Mesendoderm (in vitro differentiated cells): Measurements from ENCODE around the gene RELCH.
"Not testable (repeated sequence)": the region's sequence is repeated elsewhere in the genome, so short reads cannot be mapped to it uniquely, and the experiment has no call there.

Source experiments
- DNase-seq: peaks from one replicate; pipeline ENCODE4 v3.0.0; 2013
- H2AK5ac ChIP-seq: 2 replicates; pipeline ENCODE4 v1.6.1; 2013; ENCODE audit warnings: low read length, inconsistent platforms
- H2BK120ac ChIP-seq: 2 replicates; pipeline ENCODE4 v1.6.1; 2013; ENCODE audit warnings: low read depth, mild to moderate bottlenecking, low read length, moderate library complexity, mixed read lengths
- H2BK15ac ChIP-seq: replicated peaks from 2 replicates; pipeline ENCODE4 v1.6.1; 2013; ENCODE audit warnings: low read depth, mild to moderate bottlenecking, moderate library complexity
- H2BK5ac ChIP-seq: 2 replicates; pipeline ENCODE4 v1.6.1; 2013; ENCODE audit warnings: low read length, inconsistent platforms
- H3K18ac ChIP-seq: 2 replicates; pipeline ENCODE4 v1.6.1; 2013; ENCODE audit warnings: mild to moderate bottlenecking, low read length, mixed read lengths
- H3K23ac ChIP-seq: one replicate; pipeline ENCODE4 v1.6.1; 2013; ENCODE audit warnings: low read length
- H3K27ac ChIP-seq: 2 replicates; pipeline ENCODE4 v1.5.1; 2013; ENCODE audit warnings: low read depth, mild to moderate bottlenecking, inconsistent platforms, low read length, moderate library complexity
- H3K27me3 ChIP-seq: 2 replicates; pipeline ENCODE4 v1.6.1; 2013; ENCODE audit warnings: low read length, control low read depth, mild to moderate bottlenecking, inconsistent platforms; ENCODE audit not compliant: insufficient read depth, poor library complexity
- H3K36me3 ChIP-seq: 2 replicates; pipeline ENCODE4 v1.6.1; 2013; ENCODE audit warnings: low read length, inconsistent platforms; ENCODE audit not compliant: control insufficient read depth, insufficient read depth
- H3K4ac ChIP-seq: one replicate; pipeline ENCODE4 v1.6.1; 2013; ENCODE audit warnings: low read depth, mild to moderate bottlenecking, low read length, moderate library complexity
- H3K4me1 ChIP-seq: 2 replicates; pipeline ENCODE4 v1.6.1; 2013; ENCODE audit warnings: low read depth, low read length, inconsistent platforms; ENCODE audit not compliant: control insufficient read depth
- H3K4me2 ChIP-seq: 2 replicates; pipeline ENCODE4 v1.6.1; 2013; ENCODE audit warnings: low read length
- H3K4me3 ChIP-seq: 2 replicates; pipeline ENCODE4 v1.5.1; 2013; ENCODE audit warnings: mild to moderate bottlenecking, low read length
- H3K56ac ChIP-seq: one replicate; pipeline ENCODE4 v1.6.1; 2013; ENCODE audit warnings: low read length
- H3K79me1 ChIP-seq: 2 replicates; pipeline ENCODE4 v1.6.1; 2013; ENCODE audit warnings: low read length, inconsistent platforms
- H3K79me2 ChIP-seq: 2 replicates; pipeline ENCODE4 v1.6.1; 2013; ENCODE audit warnings: mild to moderate bottlenecking, low read length; ENCODE audit not compliant: control insufficient read depth, insufficient read depth
- H3K9ac ChIP-seq: 2 replicates; pipeline ENCODE4 v1.6.1; 2013; ENCODE audit warnings: low read length, inconsistent platforms
- H4K5ac ChIP-seq: one replicate; pipeline ENCODE4 v1.6.1; 2013; ENCODE audit warnings: low read length
- H4K8ac ChIP-seq: one replicate; pipeline ENCODE4 v1.6.1; 2013; ENCODE audit warnings: low read depth, mild to moderate bottlenecking, control low read depth, low read length, moderate library complexity
- WGBS: extraction: QIAGEN DNeasy Blood & Tissue Kit; methylation state at CpG from one replicate; pipeline ENCODE4 v1.1.7; 2013; ENCODE audit warnings: low lambda C conversion rate, missing lambda C conversion rate; ENCODE audit not compliant: insufficient coverage; ENCODE audit errors: extremely low coverage; 5-methylcytosine and 5-hydroxymethylcytosine counted together

Gene RELCH

DNA sequence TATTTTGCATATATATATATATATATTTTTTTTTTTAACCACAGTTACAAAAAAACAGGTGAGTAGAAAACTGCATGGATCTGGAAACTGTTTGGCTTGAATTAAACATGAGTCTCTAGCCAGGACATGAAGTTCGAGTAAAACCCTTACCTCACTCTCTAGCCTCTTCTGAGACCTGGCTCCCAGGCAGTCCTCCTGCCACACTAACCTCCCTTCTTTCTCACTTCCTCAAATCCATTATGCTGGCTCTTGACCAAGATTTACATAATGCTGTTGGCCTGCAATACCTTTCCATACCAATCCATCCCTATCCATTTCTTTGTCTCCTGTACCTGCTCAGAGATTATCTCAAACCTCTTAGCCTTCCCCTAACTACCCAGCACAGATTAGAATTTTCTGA is 34.2 kb upstream of the RELCH start:
- WGBS = no CpG with 5 or more reads among the region's 1 CpG
- Histone ChIP-seq H3K4me1 (no peaks in the 10 kb centered on the region), H2AK5ac (no peak overlapping the region), H2BK15ac (no peak overlapping the region), H3K27ac (no peak overlapping the region), H3K79me2 (no peaks in the 10 kb centered on the region), H3K9ac (no peak overlapping the region), H2BK5ac (no peak overlapping the region), H3K4me3 (no peak overlapping the region), H4K5ac (no peak overlapping the region), H3K23ac (no peak overlapping the region), H3K4ac (no peak overlapping the region), H2BK120ac (no peak overlapping the region), H3K4me2 (no peak overlapping the region), H3K18ac (no peak overlapping the region), H3K27me3 (no peaks in the 10 kb centered on the region), H3K79me1 (no peaks in the 10 kb centered on the region), H3K36me3 (no peaks in the 10 kb centered on the region), H3K56ac (no peak overlapping the region), H4K8ac (no peak overlapping the region)
- DNase-seq = peak; percentile 49

DNA sequence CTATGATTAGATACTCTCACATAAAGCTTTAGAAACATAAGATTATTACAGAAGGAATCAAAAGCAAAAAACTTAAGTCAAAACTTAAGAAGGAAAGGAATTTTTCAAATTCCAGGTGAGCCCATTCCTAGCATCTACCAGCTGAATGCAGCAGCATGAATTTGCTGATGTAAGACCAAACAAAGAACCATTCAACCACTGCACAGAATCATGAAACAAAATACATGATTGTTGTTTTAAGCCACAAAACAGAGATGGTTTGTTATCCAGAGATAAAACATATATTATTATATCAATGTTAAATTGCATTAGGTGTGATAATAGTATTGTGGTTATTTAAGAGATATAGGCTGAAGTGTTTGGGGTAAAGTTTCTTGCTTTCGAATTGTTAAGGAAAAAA is 29.2 kb upstream of the RELCH start:
- no peak overlapping the region for H3K4ac ChIP-seq
- no peak overlapping the region for H3K27ac ChIP-seq
- no peak overlapping the region for H2BK15ac ChIP-seq
- H4K8ac ChIP-seq = no peak overlapping the region
- H3K23ac ChIP-seq = no peak overlapping the region
- H3K79me1 ChIP-seq = no peaks in the 10 kb centered on the region
- H2BK120ac ChIP-seq = no peak overlapping the region
- no peak overlapping the region for H2BK5ac ChIP-seq
- no peak overlapping the region for H2AK5ac ChIP-seq
- H3K4me1 ChIP-seq = no peaks in the 10 kb centered on the region
- no peak overlapping the region for H3K18ac ChIP-seq
- no peak overlapping the region for H4K5ac ChIP-seq
- H3K9ac ChIP-seq = no peak overlapping the region
- H3K4me3 ChIP-seq = no peak overlapping the region
- no peaks in the 10 kb centered on the region for H3K27me3 ChIP-seq
- H3K4me2 ChIP-seq = no peak overlapping the region
- no peak for DNase-seq
- WGBS = 100% methylated on average over 1 of the region's 1 CpG
- H3K79me2 ChIP-seq = no peaks in the 10 kb centered on the region
- no peaks in the 10 kb centered on the region for H3K36me3 ChIP-seq
- H3K56ac ChIP-seq = no peak overlapping the region

DNA sequence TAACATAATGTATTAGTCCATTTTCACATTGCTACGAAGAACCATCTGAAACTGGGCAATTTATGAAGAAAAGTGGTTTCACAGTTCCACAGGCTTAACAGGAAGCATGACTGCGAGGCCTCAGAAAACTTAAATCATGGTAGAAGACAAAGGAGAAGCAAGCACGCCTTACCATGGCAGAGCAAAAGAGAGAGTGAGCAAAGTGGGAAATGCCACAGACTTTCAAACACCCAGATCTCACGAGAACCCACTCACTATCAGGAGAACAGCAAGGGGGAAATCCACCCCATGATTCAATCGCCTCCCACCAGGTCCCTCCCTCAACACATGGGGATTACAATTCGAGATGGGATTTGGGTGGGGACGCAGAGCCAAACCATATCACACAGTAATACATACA is 22.7 kb upstream of the RELCH start:
- H3K79me2 ChIP-seq = no peaks in the 10 kb centered on the region
- H4K5ac ChIP-seq = no peak overlapping the region
- H3K56ac ChIP-seq = no peak overlapping the region
- no peak overlapping the region for H3K4me3 ChIP-seq
- no peak overlapping the region for H4K8ac ChIP-seq
- H3K4me1 ChIP-seq = no peaks in the 10 kb centered on the region
- no peak overlapping the region for H2AK5ac ChIP-seq
- H3K9ac ChIP-seq = no peak overlapping the region
- no peaks in the 10 kb centered on the region for H3K36me3 ChIP-seq
- no peak overlapping the region for H2BK15ac ChIP-seq
- H2BK5ac ChIP-seq = no peak overlapping the region
- H3K4ac ChIP-seq = no peak overlapping the region
- no peak overlapping the region for H3K4me2 ChIP-seq
- DNase-seq = no peak
- H2BK120ac ChIP-seq = no peak overlapping the region
- no peak overlapping the region for H3K27ac ChIP-seq
- H3K27me3 ChIP-seq = no peaks in the 10 kb centered on the region
- no CpG with 5 or more reads among the region's 7 CpGs for WGBS
- H3K23ac ChIP-seq = no peak overlapping the region
- H3K18ac ChIP-seq = no peak overlapping the region
- H3K79me1 ChIP-seq = no peaks in the 10 kb centered on the region

DNA sequence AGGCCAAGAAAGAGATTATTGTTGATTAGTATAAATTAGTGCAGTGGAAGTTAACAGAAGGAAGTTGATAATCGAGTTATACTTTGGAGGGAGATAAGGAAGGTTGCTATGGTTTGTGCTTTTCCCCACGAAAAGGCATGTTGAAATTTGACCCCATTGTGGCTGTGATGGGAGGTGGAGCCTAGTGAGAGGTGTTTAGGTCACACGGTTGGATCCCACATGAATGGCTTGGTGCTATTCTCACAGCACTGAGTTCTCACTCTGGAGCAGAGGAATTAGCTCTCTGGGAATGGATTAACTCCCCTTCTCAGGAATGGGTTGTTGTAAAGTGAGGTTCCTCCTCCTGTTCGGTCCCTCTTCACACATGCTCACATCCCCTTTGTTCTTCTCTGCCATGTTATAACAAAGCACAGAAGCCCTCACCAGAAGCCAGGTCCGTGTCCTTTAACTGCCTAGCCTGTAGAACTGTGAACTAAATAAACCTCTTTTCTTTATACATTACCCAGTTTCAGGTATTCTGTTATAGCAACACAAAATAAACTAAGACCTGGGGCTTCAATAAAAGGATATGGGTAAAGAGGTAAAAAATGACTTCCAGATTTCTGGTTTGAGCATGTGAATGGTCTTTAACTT is 22.1 kb upstream of the RELCH start:
- 100% methylated on average over 1 of the region's 5 CpGs for WGBS
- Histone ChIP-seq H3K27me3 (no peaks in the 10 kb centered on the region), H3K4ac (no peak overlapping the region), H3K9ac (no peak overlapping the region), H4K8ac (no peak overlapping the region), H3K79me2 (no peaks in the 10 kb centered on the region), H3K23ac (no peak overlapping the region), H3K4me2 (no peak overlapping the region), H2BK120ac (no peak overlapping the region), H3K36me3 (no peaks in the 10 kb centered on the region), H3K27ac (no peak overlapping the region), H3K56ac (no peak overlapping the region), H2BK5ac (no peak overlapping the region), H2BK15ac (no peak overlapping the region), H3K18ac (no peak overlapping the region), H3K4me3 (no peak overlapping the region), H4K5ac (no peak overlapping the region), H3K4me1 (no peaks in the 10 kb centered on the region), H3K79me1 (no peaks in the 10 kb centered on the region), H2AK5ac (no peak overlapping the region)
- DNase-seq = peak; percentile 88

DNA sequence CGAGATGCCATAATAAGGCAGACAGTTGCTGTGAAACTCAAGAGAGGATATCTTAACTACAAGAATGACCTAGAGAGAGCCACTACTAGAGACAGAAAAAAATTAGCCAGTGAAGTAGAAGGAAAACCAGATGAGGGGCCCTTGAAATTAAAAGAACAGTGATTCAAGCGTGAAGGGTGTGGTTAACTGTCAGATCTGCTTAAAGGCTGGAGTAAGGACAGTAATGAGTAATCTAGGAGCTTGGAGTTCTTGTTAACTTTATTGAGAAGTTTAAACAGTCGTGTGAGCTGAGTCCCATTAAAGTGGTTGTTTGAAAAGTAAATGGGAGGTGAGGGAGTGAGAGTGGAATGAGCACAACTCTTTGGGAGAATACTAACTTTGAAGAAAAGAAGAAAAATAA is 21.5 kb upstream of the RELCH start:
- no peaks in the 10 kb centered on the region for H3K27me3 ChIP-seq
- H3K79me2 ChIP-seq = no peaks in the 10 kb centered on the region
- H4K5ac ChIP-seq = no peak overlapping the region
- H3K18ac ChIP-seq = no peak overlapping the region
- H2AK5ac ChIP-seq = no peak overlapping the region
- H2BK120ac ChIP-seq = no peak overlapping the region
- H3K27ac ChIP-seq = no peak overlapping the region
- H4K8ac ChIP-seq = no peak overlapping the region
- H3K4me1 ChIP-seq = no peaks in the 10 kb centered on the region
- H3K4ac ChIP-seq = no peak overlapping the region
- DNase-seq = no peak
- no peaks in the 10 kb centered on the region for H3K79me1 ChIP-seq
- H3K4me2 ChIP-seq = no peak overlapping the region
- no peak overlapping the region for H3K23ac ChIP-seq
- H3K9ac ChIP-seq = no peak overlapping the region
- no peaks in the 10 kb centered on the region for H3K36me3 ChIP-seq
- H2BK15ac ChIP-seq = no peak overlapping the region
- H3K56ac ChIP-seq = no peak overlapping the region
- no peak overlapping the region for H2BK5ac ChIP-seq
- WGBS = 100% methylated on average over 1 of the region's 3 CpGs
- H3K4me3 ChIP-seq = no peak overlapping the region

DNA sequence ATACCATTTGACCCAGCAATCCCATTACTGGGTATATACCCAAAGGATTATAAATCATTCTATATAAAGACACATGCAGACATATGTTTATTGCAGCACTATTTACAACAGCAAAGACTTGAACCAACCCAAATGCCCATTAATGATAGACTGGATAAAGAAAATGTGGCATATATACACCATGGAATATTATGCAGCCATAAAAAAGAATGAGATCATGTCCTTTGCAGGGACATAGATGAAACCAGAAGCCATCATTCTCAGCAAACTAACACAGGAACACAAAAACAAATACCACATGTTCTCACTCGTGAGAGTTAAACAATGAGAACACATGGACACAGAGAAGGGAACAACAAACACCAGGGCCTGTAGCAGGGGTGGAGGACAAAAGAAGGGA is 20.5 kb upstream of the RELCH start:
- not testable (repeated sequence) for H3K4me1 ChIP-seq, DNase-seq, H3K9ac ChIP-seq, H3K36me3 ChIP-seq, H2BK120ac ChIP-seq, H3K27me3 ChIP-seq, H3K4ac ChIP-seq, H3K18ac ChIP-seq, H2BK5ac ChIP-seq, H4K8ac ChIP-seq, H2BK15ac ChIP-seq, H3K27ac ChIP-seq, H3K56ac ChIP-seq, H3K23ac ChIP-seq, H3K4me3 ChIP-seq, H3K79me1 ChIP-seq, H3K4me2 ChIP-seq, H4K5ac ChIP-seq, H3K79me2 ChIP-seq, H2AK5ac ChIP-seq
- WGBS = no CpG with 5 or more reads among the region's 1 CpG
